Glomerular visceral epithelial cell (primary cell): Measurements from ENCODE around the gene BCAP31.
A peak's percentile ranks its signal among the peaks of the same experiment; 100 is the strongest.
"Not testable (repeated sequence)": the region's sequence is repeated elsewhere in the genome, so short reads cannot be mapped to it uniquely, and the experiment has no call there.

Experiments used
- DNase-seq: peaks from one replicate; pipeline ENCODE4 v3.0.0-alpha.2; 2016; ENCODE audit errors: extremely low spot score

Gene BCAP31

GRCh38 chrX:153734871-153735270 lies 10.7 kb upstream of the BCAP31 start:
- DNase-seq: no peak

GRCh38 chrX:153733651-153734240 lies 9.6 kb upstream of the BCAP31 start:
- DNase-seq: no peak

GRCh38 chrX:153732401-153732800 lies 8.2 kb upstream of the BCAP31 start:
- DNase-seq: no peak

- no peak for DNase-seq
Measured at GRCh38 chrX:153731845-153732215, 7.6 kb upstream of the BCAP31 start.

- no peak for DNase-seq
Measured at GRCh38 chrX:153731117-153731844, 7.1 kb upstream of the BCAP31 start.

- DNase-seq: not testable (repeated sequence)
Measured at GRCh38 chrX:153730115-153730514, 5.9 kb upstream of the BCAP31 start.

GRCh38 chrX:153728951-153729631 lies 4.9 kb upstream of the BCAP31 start:
- DNase-seq: no peak

- no peak for DNase-seq
Measured at GRCh38 chrX:153728095-153728494, 3.9 kb upstream of the BCAP31 start.

- no peak for DNase-seq
Measured at GRCh38 chrX:153727123-153727931, 3.1 kb upstream of the BCAP31 start.

GRCh38 chrX:153726286-153727122 lies 2.3 kb upstream of the BCAP31 start:
- DNase-seq: peak; percentile 47

- DNase-seq: no peak
Measured at GRCh38 chrX:153725832-153726285, 1.7 kb upstream of the BCAP31 start.

- DNase-seq: no peak
Measured at GRCh38 chrX:153725039-153725831, 1.0 kb upstream of the BCAP31 start.

- DNase-seq: peak; percentile 56
Measured at GRCh38 chrX:153723351-153724251, 586 bp downstream of the BCAP31 start.

- no peak for DNase-seq
Measured at GRCh38 chrX:153722704-153723350, 1.4 kb downstream of the BCAP31 start.

GRCh38 chrX:153719701-153720100 lies 4.5 kb downstream of the BCAP31 start:
- no peak for DNase-seq

GRCh38 chrX:153719238-153719637 lies 4.9 kb downstream of the BCAP31 start:
- DNase-seq: no peak

- DNase-seq: no peak
Measured at GRCh38 chrX:153717445-153717844, 6.7 kb downstream of the BCAP31 start.

GRCh38 chrX:153714256-153714655 lies 9.9 kb downstream of the BCAP31 start:
- no peak for DNase-seq
